SK-N-MC (cell line): ENCODE measurements around the gene AKAP9.

Experiments
- EZH2 ChIP-seq: fragments of 200-600 bp; sonication (generic); IDR thresholded peaks from one replicate; pipeline ENCODE4 v1.6.1; 2017; ENCODE audit warnings: antibody characterized with exemption
- POLR2AphosphoS5 ChIP-seq: IDR thresholded peaks from 2 replicates; pipeline ENCODE4 v1.6.1; 2012; ENCODE audit warnings: mild to moderate bottlenecking, low read depth, low read length, borderline replicate concordance

GRCh38 chr7:92133133-92133736 is 192.6 kb downstream of the AKAP9 start:
- TF ChIP-seq EZH2 (no peak), POLR2AphosphoS5 (no peak)
